Measurements from ENCODE around the gene TOM1. TPM values are rescaled to one million over a fixed set of nuclear protein-coding genes. Genes with fewer than 3 reads are reported as not detected.

The TOM1 gene
- polyA plus RNA-seq, 1 of the 3 experiments (the other 2 are of a cell fraction) = 26.9 TPM

DNA sequence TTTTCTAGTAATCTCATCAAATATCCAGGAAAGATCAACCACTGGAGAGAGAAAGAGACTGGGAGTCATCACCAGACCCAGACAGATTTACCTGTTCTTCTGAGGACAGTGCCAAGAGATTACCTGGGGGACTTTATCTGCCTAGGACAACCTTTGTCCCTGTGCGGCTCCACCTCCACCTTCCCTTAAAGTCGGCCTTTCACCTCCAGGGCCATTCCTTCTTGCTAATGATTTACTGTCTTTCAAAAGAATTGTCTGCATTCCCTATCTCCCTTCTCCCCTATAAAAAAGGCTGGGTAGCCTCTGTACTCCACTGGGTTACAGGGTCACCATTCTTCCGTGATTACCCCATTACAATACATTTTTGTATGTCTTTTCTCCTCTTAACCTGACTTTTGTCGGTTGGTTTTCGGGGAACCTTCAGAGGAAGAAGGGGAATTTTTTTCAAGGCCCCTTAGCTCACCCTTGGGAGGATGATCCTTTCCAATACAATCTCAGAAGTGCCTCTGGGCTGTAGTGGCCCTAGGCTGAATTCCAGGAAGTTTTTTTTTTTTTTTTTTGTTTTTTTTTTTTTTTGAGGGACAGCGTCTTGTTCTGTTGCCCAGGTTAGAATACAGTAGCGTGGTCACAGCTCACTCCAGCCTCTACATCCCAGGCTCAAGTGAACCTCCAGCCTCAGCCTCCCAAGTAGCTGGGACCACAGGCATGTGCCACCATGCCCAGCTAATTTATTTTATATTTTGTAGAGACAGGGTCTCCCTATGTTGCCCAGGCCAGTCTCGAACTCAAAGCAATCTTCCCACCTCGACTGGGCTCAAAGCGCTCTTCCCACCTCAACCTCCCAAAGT is 79.7 kb downstream of the TOM1 start:
- H3K9ac ChIP-seq = no peak overlapping the region
- no peaks in the 10 kb centered on the region for H3K9me2 ChIP-seq
- CTCF ChIA-PET = interaction anchor here (1.0 kb wide), 1 partner anchor 8 kb away, joined by 3 read pairs; no protein-coding TSS in a partner anchor
- H3K27me3 ChIP-seq (ENCODE audit: insufficient read depth) = no peaks in the 10 kb centered on the region
- no peak overlapping the region for H3K27ac ChIP-seq (ENCODE audit: low read depth in 2 of 2, low read length in 1 of 2)
- H3F3A ChIP-seq (replicated peaks; ENCODE audit: insufficient read depth) = peaks cover 16% of the 10 kb centered on the region
- no peak overlapping the region for H2AFZ ChIP-seq (ENCODE audit: low read depth)
- POLR2A ChIA-PET = interaction anchor here (0.6 kb wide), 1 partner anchor 28 kb away, joined by 5 read pairs; no protein-coding TSS in a partner anchor
- DNase-seq = no peak
- H3K4me2 ChIP-seq = no peak overlapping the region
- H3K9me3 ChIP-seq = no peaks in the 10 kb centered on the region
- peaks cover 12 to 15% of the 10 kb centered on the region in 2 experiments; a peak in 2 of 4 replicates for H3K4me1 ChIP-seq (ENCODE audit: control insufficient read depth in 1 of 2, insufficient read depth in 2 of 2, low read depth in 1 of 2, low read length in 1 of 2)
- 84% methylated on average over 10 of the region's 10 CpGs for WGBS (ENCODE audit: low lambda C conversion rate)
- no peak overlapping the region for H3K4me3 ChIP-seq (ENCODE audit: low read depth in 2 of 2, low read length in 1 of 2)
- H4K20me1 ChIP-seq (ENCODE audit: insufficient read depth) = no peaks in the 10 kb centered on the region
- H3K36me3 ChIP-seq (replicated peaks in 1 of 2; ENCODE audit: control insufficient read depth in 1 of 2, insufficient read depth in 2 of 2, low read length in 1 of 2) = peaks cover 0 to 5% of the 10 kb centered on the region in 2 experiments
- no peak for TF ChIP-seq MEF2A (IDR thresholded peaks at IDR 0.05; ENCODE audit: borderline replicate concordance, low read depth)
- TF ChIP-seq, protein P1, sequence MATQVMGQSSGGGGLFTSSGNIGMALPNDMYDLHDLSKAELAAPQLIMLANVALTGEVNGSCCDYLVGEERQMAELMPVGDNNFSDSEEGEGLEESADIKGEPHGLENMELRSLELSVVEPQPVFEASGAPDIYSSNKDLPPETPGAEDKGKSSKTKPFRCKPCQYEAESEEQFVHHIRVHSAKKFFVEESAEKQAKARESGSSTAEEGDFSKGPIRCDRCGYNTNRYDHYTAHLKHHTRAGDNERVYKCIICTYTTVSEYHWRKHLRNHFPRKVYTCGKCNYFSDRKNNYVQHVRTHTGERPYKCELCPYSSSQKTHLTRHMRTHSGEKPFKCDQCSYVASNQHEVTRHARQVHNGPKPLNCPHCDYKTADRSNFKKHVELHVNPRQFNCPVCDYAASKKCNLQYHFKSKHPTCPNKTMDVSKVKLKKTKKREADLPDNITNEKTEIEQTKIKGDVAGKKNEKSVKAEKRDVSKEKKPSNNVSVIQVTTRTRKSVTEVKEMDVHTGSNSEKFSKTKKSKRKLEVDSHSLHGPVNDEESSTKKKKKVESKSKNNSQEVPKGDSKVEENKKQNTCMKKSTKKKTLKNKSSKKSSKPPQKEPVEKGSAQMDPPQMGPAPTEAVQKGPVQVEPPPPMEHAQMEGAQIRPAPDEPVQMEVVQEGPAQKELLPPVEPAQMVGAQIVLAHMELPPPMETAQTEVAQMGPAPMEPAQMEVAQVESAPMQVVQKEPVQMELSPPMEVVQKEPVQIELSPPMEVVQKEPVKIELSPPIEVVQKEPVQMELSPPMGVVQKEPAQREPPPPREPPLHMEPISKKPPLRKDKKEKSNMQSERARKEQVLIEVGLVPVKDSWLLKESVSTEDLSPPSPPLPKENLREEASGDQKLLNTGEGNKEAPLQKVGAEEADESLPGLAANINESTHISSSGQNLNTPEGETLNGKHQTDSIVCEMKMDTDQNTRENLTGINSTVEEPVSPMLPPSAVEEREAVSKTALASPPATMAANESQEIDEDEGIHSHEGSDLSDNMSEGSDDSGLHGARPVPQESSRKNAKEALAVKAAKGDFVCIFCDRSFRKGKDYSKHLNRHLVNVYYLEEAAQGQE (IDR thresholded peaks at IDR 0.05; ENCODE audit: low read depth, low read length) = no peak
- no peak for TF ChIP-seq CHD2 (IDR thresholded peaks at IDR 0.05; ENCODE audit: low read length, partially characterized antibody)
- TF ChIP-seq MXI1 (IDR thresholded peaks at IDR 0.05; ENCODE audit: low read depth, low read length) = no peak
- no peak for TF ChIP-seq FOXM1 (IDR thresholded peaks at IDR 0.05; ENCODE audit: low read depth)
- no peak for TF ChIP-seq GATA2 (CRISPR knock-in tag; IDR thresholded peaks at IDR 0.05)
- no peak for TF ChIP-seq ELF1 (IDR thresholded peaks at IDR 0.05)
- no peak for TF ChIP-seq TEAD4 (IDR thresholded peaks at IDR 0.05; ENCODE audit: borderline replicate concordance, insufficient read depth)
- TF ChIP-seq, protein P2, sequence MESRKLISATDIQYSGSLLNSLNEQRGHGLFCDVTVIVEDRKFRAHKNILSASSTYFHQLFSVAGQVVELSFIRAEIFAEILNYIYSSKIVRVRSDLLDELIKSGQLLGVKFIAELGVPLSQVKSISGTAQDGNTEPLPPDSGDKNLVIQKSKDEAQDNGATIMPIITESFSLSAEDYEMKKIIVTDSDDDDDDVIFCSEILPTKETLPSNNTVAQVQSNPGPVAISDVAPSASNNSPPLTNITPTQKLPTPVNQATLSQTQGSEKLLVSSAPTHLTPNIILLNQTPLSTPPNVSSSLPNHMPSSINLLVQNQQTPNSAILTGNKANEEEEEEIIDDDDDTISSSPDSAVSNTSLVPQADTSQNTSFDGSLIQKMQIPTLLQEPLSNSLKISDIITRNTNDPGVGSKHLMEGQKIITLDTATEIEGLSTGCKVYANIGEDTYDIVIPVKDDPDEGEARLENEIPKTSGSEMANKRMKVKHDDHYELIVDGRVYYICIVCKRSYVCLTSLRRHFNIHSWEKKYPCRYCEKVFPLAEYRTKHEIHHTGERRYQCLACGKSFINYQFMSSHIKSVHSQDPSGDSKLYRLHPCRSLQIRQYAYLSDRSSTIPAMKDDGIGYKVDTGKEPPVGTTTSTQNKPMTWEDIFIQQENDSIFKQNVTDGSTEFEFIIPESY (IDR thresholded peaks at IDR 0.05; ENCODE audit: borderline replicate concordance, low read depth) = no peak
- TF ChIP-seq, protein P3, sequence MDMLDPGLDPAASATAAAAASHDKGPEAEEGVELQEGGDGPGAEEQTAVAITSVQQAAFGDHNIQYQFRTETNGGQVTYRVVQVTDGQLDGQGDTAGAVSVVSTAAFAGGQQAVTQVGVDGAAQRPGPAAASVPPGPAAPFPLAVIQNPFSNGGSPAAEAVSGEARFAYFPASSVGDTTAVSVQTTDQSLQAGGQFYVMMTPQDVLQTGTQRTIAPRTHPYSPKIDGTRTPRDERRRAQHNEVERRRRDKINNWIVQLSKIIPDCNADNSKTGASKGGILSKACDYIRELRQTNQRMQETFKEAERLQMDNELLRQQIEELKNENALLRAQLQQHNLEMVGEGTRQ (IDR thresholded peaks at IDR 0.05; ENCODE audit: borderline replicate concordance, low read depth, low read length) = no peak
- TF ChIP-seq EZH2phosphoT487 (IDR thresholded peaks at IDR 0.05; ENCODE audit: borderline replicate concordance, low read depth) = no peak
- no peak for TF ChIP-seq RFX5 (IDR thresholded peaks at IDR 0.05; ENCODE audit: low read length)
- no peak for TF ChIP-seq TCF12 (IDR thresholded peaks at IDR 0.05)
- TF ChIP-seq POLR2AphosphoS5 (IDR thresholded peaks at IDR 0.05; ENCODE audit: low read depth, low read length) = no peak
- TF ChIP-seq, protein P4, sequence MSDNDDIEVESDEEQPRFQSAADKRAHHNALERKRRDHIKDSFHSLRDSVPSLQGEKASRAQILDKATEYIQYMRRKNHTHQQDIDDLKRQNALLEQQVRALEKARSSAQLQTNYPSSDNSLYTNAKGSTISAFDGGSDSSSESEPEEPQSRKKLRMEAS (IDR thresholded peaks at IDR 0.05; ENCODE audit: low read depth) = no peak
- TF ChIP-seq YY1 (IDR thresholded peaks at IDR 0.05; ENCODE audit: low read depth) = no peak
- TF ChIP-seq, protein P5, sequence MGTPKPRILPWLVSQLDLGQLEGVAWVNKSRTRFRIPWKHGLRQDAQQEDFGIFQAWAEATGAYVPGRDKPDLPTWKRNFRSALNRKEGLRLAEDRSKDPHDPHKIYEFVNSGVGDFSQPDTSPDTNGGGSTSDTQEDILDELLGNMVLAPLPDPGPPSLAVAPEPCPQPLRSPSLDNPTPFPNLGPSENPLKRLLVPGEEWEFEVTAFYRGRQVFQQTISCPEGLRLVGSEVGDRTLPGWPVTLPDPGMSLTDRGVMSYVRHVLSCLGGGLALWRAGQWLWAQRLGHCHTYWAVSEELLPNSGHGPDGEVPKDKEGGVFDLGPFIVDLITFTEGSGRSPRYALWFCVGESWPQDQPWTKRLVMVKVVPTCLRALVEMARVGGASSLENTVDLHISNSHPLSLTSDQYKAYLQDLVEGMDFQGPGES (IDR thresholded peaks at IDR 0.05; ENCODE audit: low read depth, low read length) = no peak
- H3K79me2 ChIP-seq (ENCODE audit: insufficient read depth) = no peaks in the 10 kb centered on the region; the same call in 1 of the 2 replicates

All from SK-N-SH (cell line).